Calu3 (cell line): ENCODE results near the gene FAM8A1. TPM values are rescaled to one million over a fixed set of nuclear protein-coding genes. Genes with fewer than 3 reads are reported as not detected.
"Not testable (repeated sequence)": the region's sequence is repeated elsewhere in the genome, so short reads cannot be mapped to it uniquely, and the experiment has no call there.

Source experiments
- BruUV-seq: library from RNA; stranded (reverse); fragments of 400-500 nt; replicated peaks from 2 replicates; lab custom pipeline; 2021; lab: Mats Ljungman, UMichigan
- CTCF ChIA-PET: fragments of 300-600 bp; sonication (Branson Sonifier 250); formaldehyde crosslinking; loops from one replicate; lab custom pipeline; 2022; ENCODE audit warnings: antibody characterized with exemption; lab: Charles Lee
- DNase-seq: peaks from one replicate; pipeline ENCODE4 v3.0.0; 2022
- H3K27ac Mint-ChIP-seq: one replicate; pipeline ENCODE4 v1.8.0; 2022; ENCODE audit warnings: mixed read lengths; ENCODE audit not compliant: unreplicated experiment
- H3K27me3 Mint-ChIP-seq: one replicate; pipeline ENCODE4 v1.8.0; 2022; ENCODE audit warnings: mixed read lengths; ENCODE audit not compliant: unreplicated experiment
- H3K36me3 Mint-ChIP-seq: one replicate; pipeline ENCODE4 v1.8.0; 2022; ENCODE audit warnings: mild to moderate bottlenecking, moderate library complexity, mixed read lengths; ENCODE audit not compliant: insufficient read depth, unreplicated experiment
- H3K4me1 Mint-ChIP-seq: one replicate; pipeline ENCODE4 v1.8.0; 2022; ENCODE audit warnings: mild to moderate bottlenecking, low read depth, mixed read lengths; ENCODE audit not compliant: unreplicated experiment
- H3K4me3 Mint-ChIP-seq: one replicate; pipeline ENCODE4 v1.8.0; 2022; ENCODE audit warnings: mild to moderate bottlenecking, low read depth, moderate library complexity, mixed read lengths; ENCODE audit not compliant: unreplicated experiment
- H3K9me3 Mint-ChIP-seq: one replicate; pipeline ENCODE4 v1.8.0; 2022; ENCODE audit warnings: low read depth, mixed read lengths; ENCODE audit not compliant: unreplicated experiment
- CTCF ChIP-seq: fragments of 200-600 bp; IDR thresholded peaks from one replicate; pipeline ENCODE4 v1.8.0; 2022; ENCODE audit warnings: antibody characterized with exemption; ENCODE audit not compliant: unreplicated experiment
- intact Hi-C: fragments of 100-400 bp; cut with micrococcal nuclease; formaldehyde crosslinking; loops from one replicate; pipeline ENCODE4 v1.10.0; 2022; ENCODE audit not compliant: unreplicated experiment
- total RNA-seq: library from RNA; stranded (reverse); gene quantifications from 2 replicates; pipeline ENCODE4 v1.2.3, GENCODE V29; 2022

FAM8A1 gene
- total RNA-seq, 1 experiment from 2014 or later: 11.8 TPM

GRCh38 chr6:17585766-17586490, 14.2 kb upstream of the FAM8A1 start:
- intact Hi-C loops: no loop called here
- Mint-ChIP-seq H3K36me3 (no peaks in the 10 kb centered on the region), H3K27ac (no peak overlapping the region), H3K27me3 (no peaks in the 10 kb centered on the region), H3K9me3 (no peaks in the 10 kb centered on the region), H3K4me1 (peaks cover 13% of the 10 kb centered on the region), H3K4me3 (no peak overlapping the region)
- CTCF ChIA-PET: interaction anchor here (0.6 to 1.0 kb wide), 3 partner anchors 17 to 457 kb away, joined by 3 to 6 read pairs (median 4); no protein-coding TSS in a partner anchor
- peak; percentile 58 for DNase-seq
- BruUV-seq: no TSS peak
- TF ChIP-seq CTCF: peak; percentile 36

- H3K27me3 Mint-ChIP-seq, H3K9me3 Mint-ChIP-seq, H3K4me3 Mint-ChIP-seq, H3K27ac Mint-ChIP-seq, BruUV-seq, intact Hi-C loops, DNase-seq, H3K36me3 Mint-ChIP-seq, CTCF ChIA-PET: not testable (repeated sequence)
- peaks cover 13% of the 10 kb centered on the region for H3K4me1 Mint-ChIP-seq
These were observed 13.5 kb upstream of the FAM8A1 start for GRCh38 chr6:17586623-17587022.

GRCh38 chr6:17588011-17588410, 12.1 kb upstream of the FAM8A1 start:
- intact Hi-C loops: no loop called here
- H3K27me3 Mint-ChIP-seq: no peaks in the 10 kb centered on the region
- DNase-seq: no peak
- H3K9me3 Mint-ChIP-seq: no peaks in the 10 kb centered on the region
- no TSS peak for BruUV-seq
- peaks cover 13% of the 10 kb centered on the region for H3K4me1 Mint-ChIP-seq
- no peak overlapping the region for H3K27ac Mint-ChIP-seq
- no peak overlapping the region for H3K4me3 Mint-ChIP-seq
- CTCF ChIA-PET: no interaction called here
- no peak for TF ChIP-seq CTCF
- no peaks in the 10 kb centered on the region for H3K36me3 Mint-ChIP-seq

- DNase-seq: peak; percentile 59
- no peak for TF ChIP-seq CTCF
- Mint-ChIP-seq H3K36me3 (no peaks in the 10 kb centered on the region), H3K4me1 (peaks cover 7% of the 10 kb centered on the region), H3K27me3 (no peaks in the 10 kb centered on the region), H3K9me3 (no peaks in the 10 kb centered on the region), H3K4me3 (no peak overlapping the region), H3K27ac (no peak overlapping the region)
- no TSS peak for BruUV-seq
- intact Hi-C loops: no loop called here
- CTCF ChIA-PET: interaction anchor here (0.6 to 1.0 kb wide), 6 partner anchors 10 to 434 kb away, joined by 3 to 8 read pairs (median 3); partner anchors contain the start of gene FAM8A1
These were observed 10.6 kb upstream of the FAM8A1 start for GRCh38 chr6:17589406-17590096.
